GM13976 (cell line): ENCODE measurements around the gene VENTX.

ENCODE experiments used
- DNase-seq: peaks from one replicate; pipeline ENCODE4 v3.0.0; 2012; ENCODE audit warnings: low spot score
- CTCF ChIP-seq: IDR thresholded peaks from 2 replicates; pipeline ENCODE4 v1.5.1; 2012; ENCODE audit warnings: borderline replicate concordance, mild to moderate bottlenecking; ENCODE audit not compliant: insufficient read depth; ENCODE audit errors: extremely low read depth, missing control alignments, control extremely low read depth
- in situ Hi-C: fragments of 300-500 bp; cut with MboI; formaldehyde crosslinking; loops from one replicate; pipeline ENCODE4 v1.12.0; 2022; ENCODE audit warnings: low sequenced_read_pairs, mixed read lengths, inconsistent platforms; ENCODE audit not compliant: unreplicated experiment

VENTX gene

GRCh38 chr10:133270773-133271297 lies 33.2 kb downstream of the VENTX start:
- DNase-seq: no peak
- in situ Hi-C loops: no loop called here
- no peak for TF ChIP-seq CTCF

- no peak for TF ChIP-seq CTCF
- in situ Hi-C loops: no loop called here
- no peak for DNase-seq
Observed at GRCh38 chr10:133271521-133272300, 34.1 kb downstream of the VENTX start.

GRCh38 chr10:133272301-133272963 lies 34.8 kb downstream of the VENTX start:
- DNase-seq: no peak
- in situ Hi-C loops: no loop called here
- no peak for TF ChIP-seq CTCF

- in situ Hi-C loops: no loop called here
- TF ChIP-seq CTCF: no peak
- DNase-seq: no peak
Observed at GRCh38 chr10:133272964-133273420, 35.3 kb downstream of the VENTX start.

GRCh38 chr10:133273534-133274143 lies 36.0 kb downstream of the VENTX start:
- TF ChIP-seq CTCF: no peak
- in situ Hi-C loops: no loop called here
- DNase-seq: no peak
